K562 (cell line): ENCODE data around the gene TARS1. TPM values are rescaled to one million over a fixed set of nuclear protein-coding genes. Genes with fewer than 3 reads are reported as not detected.

Experiments used
- ATF7 ChIP-seq: fragments of 450-650 bp; IDR thresholded peaks from 2 replicates; pipeline ENCODE4 v1.7.1; 2014; ENCODE audit warnings: mild to moderate bottlenecking, moderate library complexity
- CREB1 ChIP-seq, 2 experiments: sonication (generic) in 1 of 2; formaldehyde crosslinking in 1 of 2; IDR thresholded peaks; 2 replicates each; pipeline versions ENCODE4 v1.6.1 to v1.8.0; 2012 to 2022; ENCODE audit warnings: inconsistent platforms in 1 of 2, mild to moderate bottlenecking in 1 of 2, missing genetic modification reagents in 1 of 2, moderate library complexity in 1 of 2
- E2F3 ChIP-seq: fragments of 250-450 bp; sonication (Bioruptor Pico); IDR thresholded peaks from 2 replicates; pipeline ENCODE4 v1.4.0; 2020; ENCODE audit warnings: mild to moderate bottlenecking
- EP300 ChIP-seq: IDR thresholded peaks from 2 replicates; pipeline ENCODE4 v1.6.1; 2012; ENCODE audit warnings: low read length, improper control_type of control experiment
- MAFK ChIP-seq: IDR thresholded peaks from 2 replicates; pipeline ENCODE4 v1.6.1; 2011; ENCODE audit warnings: low read length, improper control_type of control experiment
- NBN ChIP-seq: fragments of 450-650 bp; IDR thresholded peaks from 2 replicates; pipeline ENCODE4 v1.6.1; 2016; ENCODE audit warnings: low read depth, mild to moderate bottlenecking
- POLR3G ChIP-seq: IDR thresholded peaks from 2 replicates; pipeline ENCODE4 v1.6.1; 2011; ENCODE audit not compliant: insufficient read length, insufficient replicate concordance; ENCODE audit errors: extremely low read depth
- SMAD3 ChIP-seq: fragments of 450-650 bp; formaldehyde crosslinking; conservative IDR thresholded peaks from 2 replicates; pipeline ENCODE4 v1.4.0; 2020; ENCODE audit warnings: mild to moderate bottlenecking
- SMARCA4 ChIP-seq: fragments of 450-650 bp; IDR thresholded peaks from 2 replicates; pipeline ENCODE4 v1.6.1; 2016
- SMARCA5 ChIP-seq: fragments of 450-650 bp; IDR thresholded peaks from 2 replicates; pipeline ENCODE4 v1.6.1; 2016
- ZBTB1 ChIP-seq: sonication (generic); formaldehyde crosslinking; IDR thresholded peaks from 2 replicates; pipeline ENCODE4 v1.8.1; 2023; ENCODE audit warnings: missing genetic modification reagents, low read depth, mild to moderate bottlenecking, borderline replicate concordance
- ZSCAN29 ChIP-seq: fragments of 450-650 bp; IDR thresholded peaks from 2 replicates; pipeline ENCODE4 v1.6.1; 2017
- polyA plus RNA-seq, 8 experiments: library from polyadenylated mRNA; depleted of rRNA in 4 of 8; stranded (reverse) in 5 of 8; unstranded in 3 of 8; fragments of >200 nt; fragmentation: Nextera tagmentation in 2 of 8; fragmentation: Illumina TruSeq in 1 of 8; extraction: Ambion mirVana in 2 of 8; extraction: Trizol in 1 of 8; gene quantifications; 2 replicates each; pipeline versions ENCODE4 v1.2.1 to v1.2.3, GENCODE V29; 2011 to 2014; ENCODE audit warnings: inconsistent platforms in 1 of 8, missing spikeins in 1 of 8
- total RNA-seq, 7 experiments: library from RNA; depleted of rRNA in 6 of 7; stranded (reverse); fragments of >200 nt in 6 of 7; fragmentation: Illumina TruSeq in 2 of 7; extraction: Trizol in 2 of 7; gene quantifications; 2 replicates each; pipeline versions ENCODE4 v1.2.1 to v1.2.3, GENCODE V29; 2011 to 2021; ENCODE audit warnings: low replicate concordance in 1 of 7
- TF ChIP-seq, protein P1 (sequence below), 2 experiments: fragments of 450-650 bp; IDR thresholded peaks; 2 replicates each; pipeline ENCODE4 v1.6.1; 2016; ENCODE audit warnings: mild to moderate bottlenecking in 2 of 2, borderline replicate concordance in 1 of 2, low read depth in 1 of 2, moderate library complexity in 1 of 2
- TF ChIP-seq, protein P2 (sequence below): IDR thresholded peaks from 2 replicates; pipeline ENCODE4 v1.6.1; 2014; ENCODE audit warnings: antibody characterized with exemption
- TF ChIP-seq, protein P3 (sequence below), 2 experiments: fragments of 450-650 bp; conservative IDR thresholded peaks; 2 replicates each; pipeline ENCODE4 v1.6.1; 2017; ENCODE audit warnings: mild to moderate bottlenecking in 2 of 2, moderate library complexity in 2 of 2

TARS1 gene
- total and polyA plus RNA-seq, 9 of the 15 experiments (the other 6 are each of a cell fraction or from before 2014, with no cell fraction given) = 263 to 518 (median 439) TPM

DNA sequence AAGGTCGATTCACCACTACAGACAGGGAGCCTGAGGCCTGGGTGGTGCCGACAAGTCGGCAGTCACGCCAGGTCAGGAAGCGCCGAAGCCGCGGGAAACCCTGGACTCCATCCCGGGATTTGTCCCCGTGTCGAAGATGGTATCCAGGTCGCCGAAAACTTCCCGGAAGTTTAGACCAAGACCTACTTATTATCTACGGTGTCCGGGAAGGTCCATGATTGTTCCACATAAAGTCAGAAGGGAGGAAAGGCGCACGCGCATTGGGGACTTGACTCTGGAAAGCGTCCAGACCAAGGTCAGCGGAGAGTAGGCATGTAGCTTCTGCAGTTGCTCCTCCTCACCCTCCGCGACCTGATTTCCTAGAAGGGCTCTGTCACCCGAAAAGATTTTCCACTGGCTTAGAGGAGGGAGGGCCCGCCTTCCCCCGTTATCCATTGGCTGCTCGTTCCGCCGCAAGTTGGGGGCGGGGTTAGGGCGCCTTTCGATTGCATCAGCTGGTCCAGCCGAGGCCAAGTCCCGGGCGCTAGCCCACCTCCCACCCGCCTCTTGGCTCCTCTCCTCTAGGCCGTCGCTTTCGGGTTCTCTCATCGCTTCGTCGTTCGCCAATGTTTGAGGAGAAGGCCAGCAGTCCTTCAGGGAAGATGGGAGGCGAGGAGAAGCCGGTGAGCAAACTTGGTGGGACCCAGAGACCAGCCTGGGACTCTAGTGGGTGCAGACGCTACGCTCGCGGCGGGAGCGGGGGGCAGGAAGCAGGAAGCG, at the start of gene TARS1 (continued):
- TF ChIP-seq, protein P1, sequence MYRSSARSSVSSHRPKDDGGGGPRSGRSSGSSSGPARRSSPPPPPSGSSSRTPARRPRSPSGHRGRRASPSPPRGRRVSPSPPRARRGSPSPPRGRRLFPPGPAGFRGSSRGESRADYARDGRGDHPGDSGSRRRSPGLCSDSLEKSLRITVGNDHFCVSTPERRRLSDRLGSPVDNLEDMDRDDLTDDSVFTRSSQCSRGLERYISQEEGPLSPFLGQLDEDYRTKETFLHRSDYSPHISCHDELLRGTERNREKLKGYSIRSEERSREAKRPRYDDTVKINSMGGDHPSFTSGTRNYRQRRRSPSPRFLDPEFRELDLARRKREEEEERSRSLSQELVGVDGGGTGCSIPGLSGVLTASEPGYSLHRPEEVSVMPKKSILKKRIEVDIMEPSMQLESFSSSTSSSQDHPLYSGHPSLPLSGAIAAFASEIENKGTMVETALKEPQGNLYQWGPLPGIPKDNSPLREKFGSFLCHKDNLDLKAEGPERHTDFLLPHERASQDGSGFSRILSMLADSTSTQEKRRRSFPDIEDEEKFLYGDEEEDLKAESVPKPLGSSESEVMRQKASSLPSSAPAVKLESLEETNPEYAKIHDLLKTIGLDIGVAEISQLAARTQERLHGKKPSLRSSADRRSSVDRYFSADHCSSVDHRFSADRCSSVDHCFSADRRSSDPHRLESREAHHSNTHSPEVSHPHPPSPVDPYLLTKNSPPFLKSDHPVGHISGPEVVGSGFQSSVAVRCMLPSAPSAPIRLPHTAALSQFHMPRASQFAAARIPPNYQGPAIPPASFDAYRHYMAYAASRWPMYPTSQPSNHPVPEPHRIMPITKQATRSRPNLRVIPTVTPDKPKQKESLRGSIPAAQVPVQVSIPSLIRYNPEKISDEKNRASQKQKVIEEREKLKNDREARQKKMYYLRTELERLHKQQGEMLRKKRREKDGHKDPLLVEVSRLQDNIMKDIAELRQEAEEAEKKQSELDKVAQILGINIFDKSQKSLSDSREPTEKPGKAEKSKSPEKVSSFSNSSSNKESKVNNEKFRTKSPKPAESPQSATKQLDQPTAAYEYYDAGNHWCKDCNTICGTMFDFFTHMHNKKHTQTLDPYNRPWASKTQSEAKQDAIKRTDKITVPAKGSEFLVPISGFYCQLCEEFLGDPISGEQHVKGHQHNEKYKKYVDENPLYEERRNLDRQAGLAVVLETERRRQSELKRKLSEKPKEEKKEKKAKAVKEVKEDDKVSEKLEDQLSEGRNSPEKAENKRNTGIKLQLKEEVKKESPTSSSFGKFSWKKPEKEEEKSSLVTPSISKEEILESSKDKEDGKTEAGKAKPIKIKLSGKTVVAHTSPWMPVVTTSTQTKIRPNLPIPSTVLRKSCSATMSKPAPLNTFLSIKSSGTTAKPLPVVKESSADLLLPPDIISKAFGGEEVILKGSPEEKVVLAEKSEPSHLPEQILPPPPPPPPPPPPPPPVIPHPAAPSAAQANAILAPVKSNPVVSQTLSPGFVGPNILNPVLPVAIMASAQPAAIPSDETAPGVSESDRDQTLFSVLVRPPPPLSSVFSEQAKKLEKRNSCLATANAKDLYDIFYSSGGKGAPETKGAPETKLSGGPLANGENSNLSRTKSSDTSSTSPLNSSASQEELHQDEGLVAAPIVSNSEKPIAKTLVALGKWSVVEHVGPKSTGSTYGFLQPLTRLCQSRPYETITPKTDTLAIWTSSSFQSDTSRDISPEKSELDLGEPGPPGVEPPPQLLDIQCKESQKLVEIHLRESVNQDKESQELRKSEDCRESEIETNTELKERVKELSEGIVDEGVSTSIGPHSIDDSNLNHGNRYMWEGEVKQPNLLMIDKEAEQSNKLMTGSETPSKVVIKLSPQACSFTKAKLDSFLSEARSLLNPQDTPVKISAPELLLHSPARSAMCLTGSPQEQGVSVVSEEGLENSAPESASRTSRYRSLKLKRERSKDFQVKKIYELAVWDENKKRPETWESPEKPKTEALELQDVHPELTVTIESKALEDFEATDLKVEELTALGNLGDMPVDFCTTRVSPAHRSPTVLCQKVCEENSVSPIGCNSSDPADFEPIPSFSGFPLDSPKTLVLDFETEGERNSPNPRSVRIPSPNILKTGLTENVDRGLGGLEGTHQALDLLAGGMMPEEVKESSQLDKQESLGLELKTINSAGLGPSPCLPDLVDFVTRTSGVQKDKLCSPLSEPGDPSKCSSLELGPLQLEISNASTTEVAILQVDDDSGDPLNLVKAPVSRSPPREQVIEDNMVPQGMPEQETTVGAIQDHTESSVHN (IDR thresholded peaks at IDR 0.05; ENCODE audit: borderline replicate concordance in 1 of 2, low read depth in 1 of 2) = no peak
- peak; percentile 82 for TF ChIP-seq NBN
- 0 out of 2 replicates have a peak, but pooled peaks have one; percentile 19 for TF ChIP-seq ZSCAN29
- TF ChIP-seq, protein P2, sequence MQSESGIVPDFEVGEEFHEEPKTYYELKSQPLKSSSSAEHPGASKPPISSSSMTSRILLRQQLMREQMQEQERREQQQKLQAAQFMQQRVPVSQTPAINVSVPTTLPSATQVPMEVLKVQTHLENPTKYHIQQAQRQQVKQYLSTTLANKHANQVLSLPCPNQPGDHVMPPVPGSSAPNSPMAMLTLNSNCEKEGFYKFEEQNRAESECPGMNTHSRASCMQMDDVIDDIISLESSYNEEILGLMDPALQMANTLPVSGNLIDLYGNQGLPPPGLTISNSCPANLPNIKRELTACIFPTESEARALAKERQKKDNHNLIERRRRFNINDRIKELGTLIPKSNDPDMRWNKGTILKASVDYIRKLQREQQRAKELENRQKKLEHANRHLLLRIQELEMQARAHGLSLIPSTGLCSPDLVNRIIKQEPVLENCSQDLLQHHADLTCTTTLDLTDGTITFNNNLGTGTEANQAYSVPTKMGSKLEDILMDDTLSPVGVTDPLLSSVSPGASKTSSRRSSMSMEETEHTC = no peak
- TF ChIP-seq SMAD3 (CRISPR knock-in tag) = no peak
- peak; percentile 96 for TF ChIP-seq ATF7
- TF ChIP-seq CREB1 (IDR thresholded peaks at IDR 0.05) = peak; percentile 92
- TF ChIP-seq CREB1 (CRISPR knock-in tag; IDR thresholded peaks at IDR 0.05) = peak; percentile 87
- no peak for TF ChIP-seq ZBTB1 (CRISPR knock-in tag)
- peak; percentile 39 for TF ChIP-seq EP300
- no peak for TF ChIP-seq POLR3G
- TF ChIP-seq, protein P3, sequence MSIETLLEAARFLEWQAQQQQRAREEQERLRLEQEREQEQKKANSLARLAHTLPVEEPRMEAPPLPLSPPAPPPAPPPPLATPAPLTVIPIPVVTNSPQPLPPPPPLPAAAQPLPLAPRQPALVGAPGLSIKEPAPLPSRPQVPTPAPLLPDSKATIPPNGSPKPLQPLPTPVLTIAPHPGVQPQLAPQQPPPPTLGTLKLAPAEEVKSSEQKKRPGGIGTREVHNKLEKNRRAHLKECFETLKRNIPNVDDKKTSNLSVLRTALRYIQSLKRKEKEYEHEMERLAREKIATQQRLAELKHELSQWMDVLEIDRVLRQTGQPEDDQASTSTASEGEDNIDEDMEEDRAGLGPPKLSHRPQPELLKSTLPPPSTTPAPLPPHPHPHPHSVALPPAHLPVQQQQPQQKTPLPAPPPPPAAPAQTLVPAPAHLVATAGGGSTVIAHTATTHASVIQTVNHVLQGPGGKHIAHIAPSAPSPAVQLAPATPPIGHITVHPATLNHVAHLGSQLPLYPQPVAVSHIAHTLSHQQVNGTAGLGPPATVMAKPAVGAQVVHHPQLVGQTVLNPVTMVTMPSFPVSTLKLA (conservative IDR thresholded peaks at IDR 0.05) = peak; percentile 87 to 92
- TF ChIP-seq MAFK = 0 out of 2 replicates have a peak, but pooled peaks have one; percentile 29
- TF ChIP-seq E2F3 (CRISPR knock-in tag) = 0 out of 2 replicates have a peak, but pooled peaks have one; percentile 45
- peak; percentile 37; the same call in 1 of the 2 replicates for TF ChIP-seq SMARCA4
- no peak for TF ChIP-seq SMARCA5
